ENCODE data around the gene TLL1.

The TLL1 gene

GRCh38 chr4:166066936-166067335, 193.9 kb downstream of the TLL1 start:
- no peak for DNase-seq

GRCh38 chr4:166067915-166068314, 194.9 kb downstream of the TLL1 start:
- no peak for DNase-seq

GRCh38 chr4:166073783-166074182, 200.7 kb downstream of the TLL1 start:
- no peak for DNase-seq

GRCh38 chr4:166075599-166075998, 202.6 kb downstream of the TLL1 start:
- DNase-seq: no peak

- no peak for DNase-seq
Measured at GRCh38 chr4:166077782-166078181, 204.7 kb downstream of the TLL1 start.

- no peak for DNase-seq
Measured at GRCh38 chr4:166078383-166078782, 205.3 kb downstream of the TLL1 start.

GRCh38 chr4:166078955-166079354, 205.9 kb downstream of the TLL1 start:
- DNase-seq: no peak

- no peak for DNase-seq
Measured at GRCh38 chr4:166087569-166087968, 214.5 kb downstream of the TLL1 start.

- no peak for DNase-seq
Measured at GRCh38 chr4:166088576-166088975, 215.5 kb downstream of the TLL1 start.

GRCh38 chr4:166091146-166091545, 218.1 kb downstream of the TLL1 start:
- DNase-seq: no peak

GRCh38 chr4:166091912-166092510, 219.0 kb downstream of the TLL1 start:
- DNase-seq: no peak

GRCh38 chr4:166092797-166093290, 219.8 kb downstream of the TLL1 start:
- DNase-seq: no peak

GRCh38 chr4:166104623-166105022, 231.6 kb downstream of the TLL1 start:
- no peak for DNase-seq

- no peak for DNase-seq
Measured at GRCh38 chr4:166121897-166122296, 248.9 kb downstream of the TLL1 start.

- DNase-seq: no peak
Measured at GRCh38 chr4:166123546-166123945, 250.5 kb downstream of the TLL1 start.

- DNase-seq: no peak
Measured at GRCh38 chr4:166128403-166128802, 255.4 kb downstream of the TLL1 start.

- DNase-seq: no peak
Measured at GRCh38 chr4:166134285-166134684, 261.2 kb downstream of the TLL1 start.

- DNase-seq: no peak
Measured at GRCh38 chr4:166140951-166141350, 267.9 kb downstream of the TLL1 start.

GRCh38 chr4:166143227-166143626, 270.2 kb downstream of the TLL1 start:
- no peak for DNase-seq

- no peak for DNase-seq
Measured at GRCh38 chr4:166144607-166145006, 271.6 kb downstream of the TLL1 start.

GRCh38 chr4:166146806-166147540, 273.9 kb downstream of the TLL1 start:
- no peak for DNase-seq

Data from cortex of kidney (tissue), 1 donor.